ENCODE results near the gene NR4A1.

DNA sequence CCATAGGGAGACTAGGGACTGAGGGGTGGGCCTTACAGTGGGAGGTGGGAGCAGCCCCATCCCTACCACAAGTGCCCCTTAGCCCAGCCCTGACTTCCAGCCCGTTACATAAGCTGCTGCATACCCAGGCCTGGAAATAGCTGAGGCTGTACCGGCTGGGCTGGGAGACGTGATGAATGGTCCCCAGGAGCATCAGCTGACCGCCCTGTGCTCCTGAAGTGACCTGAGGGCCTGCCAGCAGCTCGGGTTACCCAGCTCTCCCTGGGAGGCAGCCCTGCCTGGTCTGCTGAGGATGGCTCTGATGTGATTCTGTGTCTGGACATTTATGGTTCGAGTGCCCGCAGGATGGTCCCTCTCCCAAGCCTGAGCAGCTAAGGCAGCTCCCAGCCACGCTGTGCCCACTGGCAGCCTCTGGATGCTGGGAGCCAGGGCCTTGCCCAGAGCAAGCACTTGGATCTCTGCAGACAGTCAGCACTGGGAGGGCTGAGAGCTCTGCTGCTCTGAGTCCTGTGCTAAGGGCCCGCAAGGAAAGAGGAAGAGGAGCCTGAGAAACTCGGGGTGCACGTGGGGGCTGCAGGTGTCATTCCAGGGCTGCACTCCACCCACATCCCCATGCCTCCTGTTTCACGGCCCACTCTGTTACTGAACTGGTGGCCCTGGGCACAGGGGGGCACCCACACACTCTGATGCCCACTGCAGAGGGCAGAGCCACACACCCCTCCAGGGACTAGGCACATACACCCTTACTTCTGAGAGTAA is 24.0 kb upstream of the NR4A1 start:
- TF ChIP-seq EZH2 (IDR thresholded peaks at IDR 0.05; ENCODE audit: low read length), result no peak
- TF ChIP-seq, protein P1, sequence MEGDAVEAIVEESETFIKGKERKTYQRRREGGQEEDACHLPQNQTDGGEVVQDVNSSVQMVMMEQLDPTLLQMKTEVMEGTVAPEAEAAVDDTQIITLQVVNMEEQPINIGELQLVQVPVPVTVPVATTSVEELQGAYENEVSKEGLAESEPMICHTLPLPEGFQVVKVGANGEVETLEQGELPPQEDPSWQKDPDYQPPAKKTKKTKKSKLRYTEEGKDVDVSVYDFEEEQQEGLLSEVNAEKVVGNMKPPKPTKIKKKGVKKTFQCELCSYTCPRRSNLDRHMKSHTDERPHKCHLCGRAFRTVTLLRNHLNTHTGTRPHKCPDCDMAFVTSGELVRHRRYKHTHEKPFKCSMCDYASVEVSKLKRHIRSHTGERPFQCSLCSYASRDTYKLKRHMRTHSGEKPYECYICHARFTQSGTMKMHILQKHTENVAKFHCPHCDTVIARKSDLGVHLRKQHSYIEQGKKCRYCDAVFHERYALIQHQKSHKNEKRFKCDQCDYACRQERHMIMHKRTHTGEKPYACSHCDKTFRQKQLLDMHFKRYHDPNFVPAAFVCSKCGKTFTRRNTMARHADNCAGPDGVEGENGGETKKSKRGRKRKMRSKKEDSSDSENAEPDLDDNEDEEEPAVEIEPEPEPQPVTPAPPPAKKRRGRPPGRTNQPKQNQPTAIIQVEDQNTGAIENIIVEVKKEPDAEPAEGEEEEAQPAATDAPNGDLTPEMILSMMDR (optimal IDR thresholded peaks at IDR 0.05 in 1 of 3, IDR thresholded peaks at IDR 0.05 in 1 of 3, conservative IDR thresholded peaks at IDR 0.05 in 1 of 3; ENCODE audit: extremely low read depth in 1 of 3, insufficient read depth in 2 of 3, low read length in 3 of 3), result no peak

All from keratinocyte (primary cell).